Activated naive CD8-positive, alpha-beta T cell (primary cell): ENCODE data around the gene MYO5A.

ENCODE experiments used
- H3K27ac Mint-ChIP-seq: one replicate; pipeline ENCODE4 v1.8.0; 2021; ENCODE audit warnings: mixed read lengths
- H3K27me3 Mint-ChIP-seq: one replicate; pipeline ENCODE4 v1.8.0; 2021; ENCODE audit warnings: mixed read lengths
- H3K36me3 Mint-ChIP-seq: one replicate; pipeline ENCODE4 v1.8.0; 2021; ENCODE audit warnings: mixed read lengths
- H3K4me1 Mint-ChIP-seq: one replicate; pipeline ENCODE4 v1.8.0; 2021; ENCODE audit warnings: low read depth, mixed read lengths
- H3K4me3 Mint-ChIP-seq: one replicate; pipeline ENCODE4 v1.8.0; 2021; ENCODE audit warnings: mild to moderate bottlenecking, mixed read lengths
- H3K9me3 Mint-ChIP-seq: one replicate; pipeline ENCODE4 v1.8.0; 2021; ENCODE audit warnings: low read depth, mixed read lengths

MYO5A gene

GRCh38 chr15:52276256-52276770 is 252.4 kb downstream of the MYO5A start:
- H3K4me3 Mint-ChIP-seq, result no peak overlapping the region
- no peaks in the 10 kb centered on the region for H3K9me3 Mint-ChIP-seq
- peaks cover 3% of the 10 kb centered on the region for H3K27me3 Mint-ChIP-seq
- no peaks in the 10 kb centered on the region for H3K36me3 Mint-ChIP-seq
- H3K4me1 Mint-ChIP-seq, result no peaks in the 10 kb centered on the region
- H3K27ac Mint-ChIP-seq, result no peak overlapping the region

- Mint-ChIP-seq H3K4me1 (peaks cover 39% of the 10 kb centered on the region), H3K9me3 (no peaks in the 10 kb centered on the region), H3K36me3 (no peaks in the 10 kb centered on the region), H3K4me3 (peak overlapping the region; percentile 48), H3K27ac (peak overlapping the region; percentile 47), H3K27me3 (no peaks in the 10 kb centered on the region)
These were observed 265.0 kb downstream of the MYO5A start for GRCh38 chr15:52263563-52264282.

DNA sequence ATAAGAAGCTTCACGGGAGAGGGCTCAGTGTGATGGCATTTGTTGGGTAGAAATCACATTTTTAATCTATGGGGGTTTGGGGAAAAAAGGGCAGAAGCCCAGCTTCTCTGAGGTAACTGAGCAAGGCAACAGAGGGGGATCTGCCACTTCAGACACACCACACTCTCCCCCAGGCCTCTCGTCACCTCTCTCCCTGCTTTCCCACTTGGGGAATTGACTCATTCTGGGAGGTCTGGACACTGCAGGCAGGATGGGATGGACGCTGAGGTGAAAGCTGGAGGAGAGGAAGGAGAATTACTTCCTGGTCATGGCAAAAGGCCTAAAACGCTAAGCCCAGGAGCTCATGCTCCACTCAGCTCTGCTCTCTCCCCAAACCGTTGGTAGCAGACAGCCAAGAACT is 266.3 kb downstream of the MYO5A start:
- H3K36me3 Mint-ChIP-seq, result no peaks in the 10 kb centered on the region
- H3K4me1 Mint-ChIP-seq, result peaks cover 39% of the 10 kb centered on the region
- H3K9me3 Mint-ChIP-seq, result no peaks in the 10 kb centered on the region
- peak overlapping the region; percentile 61 for H3K4me3 Mint-ChIP-seq
- H3K27me3 Mint-ChIP-seq, result no peaks in the 10 kb centered on the region
- H3K27ac Mint-ChIP-seq, result peak overlapping the region; percentile 77

DNA sequence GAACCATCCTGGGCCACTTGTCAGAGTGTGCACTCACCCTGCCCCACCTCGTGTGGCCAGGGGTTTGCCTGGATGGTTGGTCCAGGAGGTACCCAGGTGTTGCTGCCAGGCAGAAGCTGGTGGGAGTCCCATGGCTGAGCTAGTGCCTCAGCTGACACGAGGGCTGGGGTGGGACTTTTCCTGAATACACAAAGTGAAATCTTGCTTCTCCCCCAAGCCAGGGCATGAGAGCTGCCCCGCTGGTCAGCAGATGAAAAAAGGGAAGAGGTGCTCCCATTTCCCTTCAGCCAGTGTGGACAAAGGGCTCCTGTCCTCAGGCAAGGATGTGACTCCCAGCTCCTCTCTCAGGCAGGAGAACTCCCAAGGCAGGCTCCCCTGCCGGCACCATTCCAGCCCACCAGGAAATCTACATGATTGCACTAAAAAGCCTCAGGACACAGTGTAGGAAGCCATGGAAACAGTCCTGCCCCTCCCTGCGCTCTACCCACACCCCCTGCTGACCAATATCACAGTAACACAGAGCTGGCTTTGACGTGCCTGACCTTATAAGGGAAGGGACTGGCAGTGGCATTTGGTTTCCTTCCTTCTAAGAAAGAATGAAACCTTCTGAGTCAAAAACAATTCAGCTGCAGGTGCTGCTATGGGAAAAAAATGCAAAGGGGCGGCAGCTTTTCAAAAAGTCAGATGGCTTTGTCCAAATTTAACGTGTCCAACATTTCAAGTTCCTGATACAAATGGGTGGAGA is 267.0 kb downstream of the MYO5A start:
- no peaks in the 10 kb centered on the region for H3K27me3 Mint-ChIP-seq
- H3K4me3 Mint-ChIP-seq, result peak overlapping the region; percentile 61
- H3K36me3 Mint-ChIP-seq, result no peaks in the 10 kb centered on the region
- H3K9me3 Mint-ChIP-seq, result no peaks in the 10 kb centered on the region
- H3K4me1 Mint-ChIP-seq, result peaks cover 45% of the 10 kb centered on the region
- H3K27ac Mint-ChIP-seq, result peak overlapping the region; percentile 77

- Mint-ChIP-seq H3K9me3 (no peaks in the 10 kb centered on the region), H3K27me3 (no peaks in the 10 kb centered on the region), H3K27ac (no peak overlapping the region), H3K4me3 (no peak overlapping the region), H3K36me3 (no peaks in the 10 kb centered on the region), H3K4me1 (peaks cover 51% of the 10 kb centered on the region)
These were observed 267.7 kb downstream of the MYO5A start for GRCh38 chr15:52261026-52261425.

DNA sequence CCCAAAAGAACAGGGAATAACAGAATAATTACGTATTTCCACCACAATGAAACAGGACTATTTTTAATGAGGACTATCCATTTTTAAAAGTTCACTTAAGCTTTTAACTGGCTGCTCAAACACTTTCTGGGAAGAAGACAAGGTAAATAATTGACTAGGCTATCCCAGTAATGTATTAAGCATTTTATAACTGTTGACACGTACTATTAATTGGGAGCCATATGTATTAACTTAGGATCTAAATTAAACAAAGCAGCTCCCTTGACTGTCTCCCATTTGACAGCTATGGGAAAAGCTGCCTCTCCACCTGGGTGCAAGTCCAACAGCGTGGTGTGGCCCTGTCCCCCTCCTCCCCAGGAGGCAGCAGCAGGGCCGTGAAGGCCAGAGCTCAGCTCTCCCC is 269.2 kb downstream of the MYO5A start:
- Mint-ChIP-seq H3K4me3 (no peak overlapping the region), H3K27me3 (no peaks in the 10 kb centered on the region), H3K27ac (no peak overlapping the region), H3K9me3 (no peaks in the 10 kb centered on the region), H3K36me3 (no peaks in the 10 kb centered on the region), H3K4me1 (peaks cover 50% of the 10 kb centered on the region)

GRCh38 chr15:52258461-52258860 is 270.2 kb downstream of the MYO5A start:
- no peak overlapping the region for H3K27ac Mint-ChIP-seq
- no peaks in the 10 kb centered on the region for H3K27me3 Mint-ChIP-seq
- H3K9me3 Mint-ChIP-seq, result no peaks in the 10 kb centered on the region
- H3K36me3 Mint-ChIP-seq, result no peaks in the 10 kb centered on the region
- H3K4me1 Mint-ChIP-seq, result peaks cover 40% of the 10 kb centered on the region
- no peak overlapping the region for H3K4me3 Mint-ChIP-seq

DNA sequence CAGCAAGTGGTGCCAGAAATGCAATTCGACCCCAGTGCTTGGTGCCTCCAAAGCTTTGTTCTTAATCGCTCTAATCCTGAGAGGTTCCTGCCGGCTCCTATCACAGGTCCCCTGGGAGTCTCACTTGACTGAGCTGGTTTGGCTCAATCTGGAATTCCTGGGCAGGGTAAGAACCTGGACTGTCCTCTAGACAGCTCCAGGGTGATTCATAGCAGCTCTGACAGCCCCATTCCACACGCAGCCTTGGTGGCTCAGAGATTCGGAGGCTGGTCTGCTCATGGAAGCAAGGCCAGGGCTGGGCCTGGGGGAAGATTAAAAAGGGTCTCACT is 271.0 kb downstream of the MYO5A start:
- Mint-ChIP-seq H3K27ac (no peak overlapping the region), H3K27me3 (no peaks in the 10 kb centered on the region), H3K36me3 (no peaks in the 10 kb centered on the region), H3K4me3 (no peak overlapping the region), H3K9me3 (no peaks in the 10 kb centered on the region), H3K4me1 (peaks cover 35% of the 10 kb centered on the region)
